CD4-positive, alpha-beta T cell (primary cell): ENCODE data around the gene PRTN3. TPM values are rescaled to one million over a fixed set of nuclear protein-coding genes. Genes with fewer than 3 reads are reported as not detected.

Experiments
- ATAC-seq: fragments of 200-7000 bp; cut with Tn5 transposase; one replicate; pipeline ENCODE4 v1.10.0; 2022; ENCODE audit warnings: mild to moderate bottlenecking; ENCODE audit not compliant: poor library complexity
- CTCF ChIA-PET: fragments of 350-600 bp; sonication (Branson Sonifier 250); formaldehyde crosslinking; loops from one replicate; lab custom pipeline; 2021; ENCODE audit warnings: antibody characterized with exemption, inconsistent platforms; lab: Charles Lee
- POLR2A ChIA-PET: fragments of 350-600 bp; sonication (Branson Sonifier 250); formaldehyde crosslinking; loops from one replicate; lab custom pipeline; 2021; ENCODE audit warnings: antibody characterized with exemption, inconsistent platforms; lab: Charles Lee
- DNase-seq, 14 experiments: peaks; one replicate each; pipeline ENCODE4 v3.0.0-alpha.2; 2013 to 2020; ENCODE audit warnings: mixed read lengths in 2 of 14
- H3K27ac ChIP-seq, 2 donors: one replicate each; pipeline versions ENCODE4 v1.5.1 to v1.7.0; 2013; ENCODE audit warnings: low read length in 2 of 2, low read depth in 1 of 2, mild to moderate bottlenecking in 1 of 2
- H3K27me3 ChIP-seq, 2 experiments: 1 replicate in 1 of 2; 2 replicates in 1 of 2; pipeline versions ENCODE4 v1.6.1 to v1.7.0; 2013; ENCODE audit warnings: low read length in 2 of 2, control low read depth in 1 of 2, mild to moderate bottlenecking in 1 of 2, moderate library complexity in 1 of 2; ENCODE audit not compliant: insufficient read depth in 2 of 2, control insufficient read depth in 1 of 2
- H3K36me3 ChIP-seq: one replicate; pipeline ENCODE4 v1.6.1; 2013; ENCODE audit warnings: low read length, control low read depth; ENCODE audit not compliant: insufficient read depth
- H3K4me1 ChIP-seq: one replicate; pipeline ENCODE4 v1.6.1; 2013; ENCODE audit warnings: low read length, control low read depth; ENCODE audit not compliant: insufficient read depth
- H3K4me3 ChIP-seq: one replicate; pipeline ENCODE4 v1.5.1; 2013; ENCODE audit warnings: mild to moderate bottlenecking, low read length, moderate library complexity
- H3K9me3 ChIP-seq, 2 experiments: 1 replicate in 1 of 2; 2 replicates in 1 of 2; pipeline versions ENCODE4 v1.6.1 to v1.7.0; 2013; ENCODE audit warnings: low read length in 2 of 2, mild to moderate bottlenecking in 2 of 2, control low read depth in 1 of 2, moderate library complexity in 1 of 2; ENCODE audit not compliant: control insufficient read depth in 1 of 2, insufficient read depth in 1 of 2
- H3K27ac Mint-ChIP-seq: one replicate; pipeline ENCODE4 v1.8.0; 2020; ENCODE audit warnings: mixed read lengths
- H3K27me3 Mint-ChIP-seq: one replicate; pipeline ENCODE4 v1.8.0; 2021; ENCODE audit warnings: mixed read lengths
- H3K36me3 Mint-ChIP-seq: one replicate; pipeline ENCODE4 v1.8.0; 2021; ENCODE audit warnings: low read depth, mixed read lengths
- H3K4me1 Mint-ChIP-seq: one replicate; pipeline ENCODE4 v1.8.0; 2021; ENCODE audit warnings: low read depth, mixed read lengths
- H3K4me3 Mint-ChIP-seq: one replicate; pipeline ENCODE4 v1.8.0; 2020; ENCODE audit warnings: mild to moderate bottlenecking, mixed read lengths
- H3K9me3 Mint-ChIP-seq: one replicate; pipeline ENCODE4 v1.8.0; 2020; ENCODE audit warnings: mixed read lengths
- intact Hi-C, 2 experiments: fragments of 100-400 bp; cut with DNase I in 1 of 2; cut with micrococcal nuclease in 1 of 2; formaldehyde crosslinking; loops; one replicate each; pipeline versions ENCODE4 v1.15.1 to v1.9.0; 2023 to 2025; cut with DNase I, micrococcal nuclease
- total RNA-seq, 174 experiments: library from RNA in 2 of 174; stranded (reverse) in 2 of 174; gene quantifications; one replicate each; pipeline ENCODE4 v1.2.3 and lab custom pipeline; 2021 to 2026
- TF ChIP-seq, protein P1 (sequence below): fragments of 200-600 bp; IDR thresholded peaks from one replicate; pipeline ENCODE4 v1.8.0; 2022; ENCODE audit warnings: antibody characterized with exemption, mild to moderate bottlenecking

PRTN3 gene
- total RNA-seq, 2 experiments from 2014 or later = not detected

DNA sequence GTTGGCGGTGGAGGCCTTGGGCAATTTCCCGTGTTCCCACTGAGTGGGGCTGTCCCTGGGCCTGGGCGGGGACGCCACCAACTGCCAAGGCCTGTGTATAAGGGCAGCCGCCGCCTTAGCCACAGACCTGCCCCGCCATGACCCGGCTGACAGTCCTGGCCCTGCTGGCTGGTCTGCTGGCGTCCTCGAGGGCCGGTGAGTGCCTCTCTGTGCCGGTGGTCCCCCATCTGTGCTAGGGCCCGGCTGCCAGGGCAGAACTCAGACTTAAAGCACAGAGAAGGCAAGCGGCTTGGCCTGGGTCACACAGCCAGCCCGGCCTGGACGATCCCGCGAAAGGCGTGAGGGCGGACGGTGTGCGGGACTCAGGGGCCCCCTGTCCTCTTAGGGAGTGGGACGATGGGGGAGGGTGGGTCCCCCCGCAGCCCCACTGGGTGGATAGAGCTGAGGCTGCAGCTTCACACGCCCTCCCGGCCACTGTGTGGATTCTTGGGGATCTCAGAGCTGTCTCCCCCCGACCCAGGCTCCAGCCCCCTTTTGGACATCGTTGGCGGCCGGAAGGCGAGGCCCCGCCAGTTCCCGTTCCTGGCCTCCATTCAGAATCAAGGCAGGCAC is 13.0 kb upstream of the PRTN3 start, which contains the start of gene AZU1:
Gene AZU1, plus strand, starts transcription at position 128 of the 612 bp plus-strand sequence. Its CDS starts 10 bp downstream, at position 138.
- TF ChIP-seq, protein P1, sequence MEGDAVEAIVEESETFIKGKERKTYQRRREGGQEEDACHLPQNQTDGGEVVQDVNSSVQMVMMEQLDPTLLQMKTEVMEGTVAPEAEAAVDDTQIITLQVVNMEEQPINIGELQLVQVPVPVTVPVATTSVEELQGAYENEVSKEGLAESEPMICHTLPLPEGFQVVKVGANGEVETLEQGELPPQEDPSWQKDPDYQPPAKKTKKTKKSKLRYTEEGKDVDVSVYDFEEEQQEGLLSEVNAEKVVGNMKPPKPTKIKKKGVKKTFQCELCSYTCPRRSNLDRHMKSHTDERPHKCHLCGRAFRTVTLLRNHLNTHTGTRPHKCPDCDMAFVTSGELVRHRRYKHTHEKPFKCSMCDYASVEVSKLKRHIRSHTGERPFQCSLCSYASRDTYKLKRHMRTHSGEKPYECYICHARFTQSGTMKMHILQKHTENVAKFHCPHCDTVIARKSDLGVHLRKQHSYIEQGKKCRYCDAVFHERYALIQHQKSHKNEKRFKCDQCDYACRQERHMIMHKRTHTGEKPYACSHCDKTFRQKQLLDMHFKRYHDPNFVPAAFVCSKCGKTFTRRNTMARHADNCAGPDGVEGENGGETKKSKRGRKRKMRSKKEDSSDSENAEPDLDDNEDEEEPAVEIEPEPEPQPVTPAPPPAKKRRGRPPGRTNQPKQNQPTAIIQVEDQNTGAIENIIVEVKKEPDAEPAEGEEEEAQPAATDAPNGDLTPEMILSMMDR = no peak
- no peak within 1 kb of the TSS for H3K27ac ChIP-seq
- intact Hi-C loops = no loop called here
- no peaks in the 10 kb centered on the region for H3K4me1 Mint-ChIP-seq
- no peaks in the 10 kb centered on the region for H3K36me3 Mint-ChIP-seq
- H3K27ac Mint-ChIP-seq = no peak within 1 kb of the TSS
- DNase-seq (peak in 1 of 14 experiments; percentile 40), ATAC-seq (no peak)
- H3K4me3 ChIP-seq = no peak within 1 kb of the TSS
- peaks cover 8 to 16% of the 10 kb centered on the region in 2 experiments for H3K27me3 ChIP-seq
- H3K9me3 Mint-ChIP-seq = no peaks in the 10 kb centered on the region
- H3K9me3 ChIP-seq = peaks cover 0 to 4% of the 10 kb centered on the region in 2 experiments
- H3K4me3 Mint-ChIP-seq = no peak within 1 kb of the TSS
- POLR2A ChIA-PET = no interaction called here
- CTCF ChIA-PET = no interaction called here
- no peaks in the 10 kb centered on the region for H3K36me3 ChIP-seq
- H3K27me3 Mint-ChIP-seq = peaks cover 15% of the 10 kb centered on the region
- peaks cover 3% of the 10 kb centered on the region for H3K4me1 ChIP-seq

DNA sequence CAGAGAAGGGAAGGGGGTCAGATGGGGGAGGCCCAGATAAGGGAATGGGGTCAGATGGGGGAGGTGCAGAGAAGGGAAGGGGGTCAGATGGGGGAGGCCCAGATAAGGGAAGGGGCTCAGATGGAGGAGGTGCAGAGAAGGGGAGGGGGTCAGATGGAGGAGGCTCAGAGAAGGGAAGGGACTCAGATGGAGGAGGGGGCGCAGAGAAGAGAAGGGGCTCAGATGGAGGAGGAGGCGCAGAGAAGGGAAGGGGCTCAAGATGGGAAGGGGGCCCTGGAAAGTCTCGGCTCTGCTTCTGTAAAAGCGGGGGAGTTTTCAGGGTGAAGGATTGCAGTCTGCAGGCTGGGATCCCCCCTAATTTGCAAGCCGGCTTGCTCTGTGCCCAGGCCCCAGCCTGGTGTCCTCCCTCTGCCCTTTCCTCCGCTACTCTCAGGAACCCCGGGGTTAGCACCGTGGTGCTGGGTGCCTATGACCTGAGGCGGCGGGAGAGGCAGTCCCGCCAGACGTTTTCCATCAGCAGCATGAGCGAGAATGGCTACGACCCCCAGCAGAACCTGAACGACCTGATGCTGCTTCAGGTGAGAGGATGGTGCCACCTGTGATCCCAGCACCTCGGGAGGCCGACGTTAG is 11.6 kb upstream of the PRTN3 start:
- H3K27me3 Mint-ChIP-seq = peaks cover 3% of the 10 kb centered on the region
- ATAC-seq (no peak), DNase-seq (no peak)
- H3K9me3 Mint-ChIP-seq = no peaks in the 10 kb centered on the region
- no peak overlapping the region for H3K4me3 ChIP-seq
- H3K27ac Mint-ChIP-seq = no peak overlapping the region
- H3K4me1 ChIP-seq = no peaks in the 10 kb centered on the region
- H3K27me3 ChIP-seq = peaks cover 0 to 7% of the 10 kb centered on the region in 2 experiments
- CTCF ChIA-PET = no interaction called here
- no peaks in the 10 kb centered on the region for H3K36me3 Mint-ChIP-seq
- no peak overlapping the region for H3K27ac ChIP-seq
- intact Hi-C loops = no loop called here
- no peaks in the 10 kb centered on the region for H3K9me3 ChIP-seq
- TF ChIP-seq, protein P1 = no peak
- no peak overlapping the region for H3K4me3 Mint-ChIP-seq
- POLR2A ChIA-PET = no interaction called here
- no peaks in the 10 kb centered on the region for H3K36me3 ChIP-seq
- H3K4me1 Mint-ChIP-seq = no peaks in the 10 kb centered on the region

DNA sequence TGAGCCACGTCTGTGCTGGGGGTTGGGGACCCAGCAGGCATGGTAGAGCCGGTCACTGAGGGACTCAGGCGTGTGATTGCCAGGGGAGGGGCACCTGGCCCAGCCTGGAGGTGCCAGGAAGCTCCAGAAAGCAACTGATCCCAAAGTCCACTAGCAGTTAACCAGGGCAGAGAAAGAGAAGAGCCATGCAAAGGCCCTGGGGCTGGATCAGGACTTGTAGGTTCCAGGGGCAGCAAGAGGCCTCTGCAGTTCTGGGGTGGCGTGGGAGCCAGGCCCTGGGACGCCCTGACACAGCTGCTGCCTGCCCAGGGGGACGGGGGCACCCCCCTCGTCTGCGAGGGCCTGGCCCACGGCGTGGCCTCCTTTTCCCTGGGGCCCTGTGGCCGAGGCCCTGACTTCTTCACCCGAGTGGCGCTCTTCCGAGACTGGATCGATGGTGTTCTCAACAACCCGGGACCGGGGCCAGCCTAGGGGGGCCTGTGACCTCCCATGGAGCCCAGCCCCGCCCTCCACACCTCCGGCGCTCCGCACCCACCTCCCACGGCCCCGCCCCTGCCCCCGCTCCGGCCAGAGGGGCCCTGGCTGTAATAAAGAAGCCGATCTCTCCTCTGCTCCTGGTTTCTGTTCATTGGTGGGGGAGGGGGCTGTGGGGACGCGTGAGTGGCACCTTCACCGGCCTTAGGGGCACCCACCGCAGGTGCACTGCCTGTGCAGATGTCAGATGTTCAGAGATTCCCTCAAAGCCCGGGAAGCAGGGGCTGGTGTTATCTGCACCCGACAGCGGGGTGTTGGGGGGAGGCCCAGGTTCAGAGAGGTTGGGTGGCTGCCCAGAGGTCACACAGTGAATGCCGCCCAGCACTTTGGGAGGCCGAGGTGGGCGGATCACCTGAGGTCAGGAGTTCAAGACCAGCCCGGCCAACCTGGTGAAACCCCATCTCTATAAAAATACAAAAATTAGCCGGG is 9.1 kb upstream of the PRTN3 start:
- CTCF ChIA-PET = no interaction called here

More for the DNA sequence above, 9.1 kb upstream of the PRTN3 start:
- POLR2A ChIA-PET = no interaction called here
- H3K27me3 ChIP-seq = peaks cover 4 to 13% of the 10 kb centered on the region in 2 experiments
- ATAC-seq (no peak), DNase-seq (no peak)
- TF ChIP-seq, protein P1 = no peak
- H3K4me3 ChIP-seq = no peak overlapping the region
- Mint-ChIP-seq H3K27me3 (peaks cover 7% of the 10 kb centered on the region), H3K36me3 (no peaks in the 10 kb centered on the region), H3K9me3 (no peaks in the 10 kb centered on the region), H3K27ac (no peak overlapping the region), H3K4me3 (no peak overlapping the region), H3K4me1 (no peaks in the 10 kb centered on the region)
- H3K27ac ChIP-seq = no peak overlapping the region
- no peaks in the 10 kb centered on the region for H3K4me1 ChIP-seq
- no peaks in the 10 kb centered on the region for H3K36me3 ChIP-seq
- intact Hi-C loops = no loop called here
- peaks cover 0 to 3% of the 10 kb centered on the region in 2 experiments for H3K9me3 ChIP-seq
